Measurements from ENCODE around the gene USP9X.
"Not testable (repeated sequence)": the region's sequence is repeated elsewhere in the genome, so short reads cannot be mapped to it uniquely, and the experiment has no call there.

USP9X gene

DNA sequence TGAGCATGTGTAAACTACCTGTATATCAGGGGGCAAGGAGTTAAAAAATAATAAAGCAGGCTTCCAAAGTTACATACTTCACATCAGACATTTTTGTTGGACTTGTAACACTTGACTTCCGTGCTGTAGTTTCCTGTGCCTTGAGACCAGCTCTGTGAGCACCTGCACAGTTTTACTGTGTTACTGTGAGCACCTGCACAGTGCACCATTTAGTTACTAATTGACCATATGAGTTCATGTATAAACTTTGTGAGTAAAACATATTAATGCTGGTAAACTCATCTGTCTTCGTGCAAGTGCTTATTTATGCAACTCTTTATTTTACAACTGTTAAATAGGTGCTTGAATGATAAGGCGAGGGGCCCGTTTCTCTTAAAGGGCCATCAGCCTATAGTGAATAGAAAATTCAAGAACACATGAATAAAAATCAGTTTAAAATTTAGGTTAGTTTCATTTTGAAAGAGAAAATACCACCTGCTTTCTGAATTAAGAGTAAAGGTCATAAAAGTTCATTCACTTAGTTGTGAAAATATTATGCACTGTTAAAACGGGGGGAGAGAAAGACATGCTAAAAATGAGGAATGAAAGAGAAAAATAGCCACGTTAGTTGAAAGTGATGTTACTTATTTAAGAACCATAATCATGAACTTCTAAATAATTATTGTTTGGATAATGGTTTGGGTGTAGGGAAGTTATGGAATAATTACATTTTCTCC, 42.4 kb downstream of the USP9X start:
- Mint-ChIP-seq H3K4me1 (ENCODE audit: low read depth) (peaks cover 9% of the 10 kb centered on the region), H3K27me3 (ENCODE audit: low read depth) (no peaks in the 10 kb centered on the region), H3K27ac (no peak overlapping the region), H3K9me3 (no peaks in the 10 kb centered on the region), H3K36me3 (ENCODE audit: low read depth) (peaks cover 9% of the 10 kb centered on the region), H3K4me3 (no peak overlapping the region)

DNA sequence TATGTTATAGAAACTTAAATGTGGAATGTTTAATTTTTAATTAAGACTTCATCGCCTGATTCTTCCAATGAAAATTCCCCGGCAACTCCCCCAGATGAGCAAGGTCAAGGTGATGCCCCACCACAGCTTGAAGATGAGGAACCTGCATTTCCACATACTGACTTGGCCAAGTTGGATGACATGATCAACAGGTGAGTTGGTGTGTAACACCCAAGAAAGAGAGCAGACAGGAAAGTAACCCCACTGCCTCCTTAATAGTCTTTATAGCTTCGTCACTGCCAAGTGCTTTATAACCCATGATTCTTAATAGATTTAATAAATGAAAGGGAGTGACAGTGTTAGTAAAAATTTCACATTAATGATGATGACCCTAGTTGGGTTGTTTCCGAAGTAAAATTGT, 43.7 kb downstream of the USP9X start:
- no peaks in the 10 kb centered on the region for H3K27me3 Mint-ChIP-seq (ENCODE audit: low read depth)
- no peaks in the 10 kb centered on the region for H3K9me3 Mint-ChIP-seq
- H3K27ac Mint-ChIP-seq, result no peak overlapping the region
- H3K4me1 Mint-ChIP-seq (ENCODE audit: low read depth), result peaks cover 5% of the 10 kb centered on the region
- no peak overlapping the region for H3K4me3 Mint-ChIP-seq
- H3K36me3 Mint-ChIP-seq (ENCODE audit: low read depth), result peaks cover 9% of the 10 kb centered on the region

DNA sequence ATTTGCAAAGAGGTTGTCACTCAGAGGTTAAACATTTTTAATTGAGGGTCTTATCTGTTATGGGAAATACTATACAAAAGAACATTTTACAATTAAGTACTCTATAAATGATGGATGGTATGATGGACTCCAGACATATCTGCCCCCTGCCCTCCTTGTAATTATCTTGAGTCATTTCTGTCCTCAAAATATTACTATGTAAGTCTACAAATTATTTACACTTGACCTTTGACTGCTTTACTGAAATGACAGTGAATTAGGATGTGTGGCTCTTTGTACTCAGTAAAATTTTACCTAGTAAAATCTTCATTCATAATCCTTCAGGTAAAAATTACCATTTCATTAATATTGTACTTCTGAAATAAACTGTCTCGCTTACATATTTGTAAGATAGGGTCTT, 46.5 kb downstream of the USP9X start:
- H3K27me3 Mint-ChIP-seq (ENCODE audit: low read depth), result no peaks in the 10 kb centered on the region
- H3K27ac Mint-ChIP-seq, result no peak overlapping the region
- H3K4me1 Mint-ChIP-seq (ENCODE audit: low read depth), result peaks cover 5% of the 10 kb centered on the region
- no peaks in the 10 kb centered on the region for H3K9me3 Mint-ChIP-seq
- H3K4me3 Mint-ChIP-seq, result no peak overlapping the region
- H3K36me3 Mint-ChIP-seq (ENCODE audit: low read depth), result peaks cover 11% of the 10 kb centered on the region

DNA sequence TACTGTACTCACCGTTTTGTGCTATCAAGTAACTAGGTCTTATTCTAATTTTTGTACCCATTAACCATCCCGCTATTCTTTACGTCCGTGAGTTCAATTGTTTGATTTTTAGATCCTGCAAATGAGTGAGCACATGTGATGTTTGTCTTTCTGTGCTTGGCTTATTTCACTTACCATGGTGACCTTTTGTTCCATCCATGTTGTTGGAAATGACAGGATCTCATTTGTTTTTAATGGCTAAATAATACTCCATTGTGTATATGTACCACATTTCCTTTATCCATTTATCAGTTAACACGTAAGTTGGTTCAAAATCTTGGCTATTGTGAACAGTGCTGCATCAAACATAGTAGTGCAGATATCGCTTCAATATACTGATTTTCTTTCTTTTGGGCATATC, 48.3 kb downstream of the USP9X start:
- Mint-ChIP-seq H3K27ac (no peak overlapping the region), H3K4me1 (ENCODE audit: low read depth) (peaks cover 2% of the 10 kb centered on the region), H3K36me3 (ENCODE audit: low read depth) (peaks cover 13% of the 10 kb centered on the region), H3K9me3 (no peaks in the 10 kb centered on the region), H3K4me3 (no peak overlapping the region), H3K27me3 (ENCODE audit: low read depth) (no peaks in the 10 kb centered on the region)

- H3K27ac Mint-ChIP-seq, result no peak overlapping the region
- H3K4me3 Mint-ChIP-seq, result no peak overlapping the region
- no peaks in the 10 kb centered on the region for H3K9me3 Mint-ChIP-seq
- peaks cover 11% of the 10 kb centered on the region for H3K36me3 Mint-ChIP-seq (ENCODE audit: low read depth)
- no peaks in the 10 kb centered on the region for H3K4me1 Mint-ChIP-seq (ENCODE audit: low read depth)
- H3K27me3 Mint-ChIP-seq (ENCODE audit: low read depth), result no peaks in the 10 kb centered on the region
Observed at GRCh38 chrX:41137589-41137988, 52.3 kb downstream of the USP9X start.

- Mint-ChIP-seq H3K27ac (no peak overlapping the region), H3K4me3 (no peak overlapping the region), H3K36me3 (ENCODE audit: low read depth) (peaks cover 11% of the 10 kb centered on the region), H3K27me3 (ENCODE audit: low read depth) (no peaks in the 10 kb centered on the region), H3K9me3 (no peaks in the 10 kb centered on the region), H3K4me1 (ENCODE audit: low read depth) (peaks cover 6% of the 10 kb centered on the region)
Observed at GRCh38 chrX:41142130-41142910, 57.1 kb downstream of the USP9X start.

DNA sequence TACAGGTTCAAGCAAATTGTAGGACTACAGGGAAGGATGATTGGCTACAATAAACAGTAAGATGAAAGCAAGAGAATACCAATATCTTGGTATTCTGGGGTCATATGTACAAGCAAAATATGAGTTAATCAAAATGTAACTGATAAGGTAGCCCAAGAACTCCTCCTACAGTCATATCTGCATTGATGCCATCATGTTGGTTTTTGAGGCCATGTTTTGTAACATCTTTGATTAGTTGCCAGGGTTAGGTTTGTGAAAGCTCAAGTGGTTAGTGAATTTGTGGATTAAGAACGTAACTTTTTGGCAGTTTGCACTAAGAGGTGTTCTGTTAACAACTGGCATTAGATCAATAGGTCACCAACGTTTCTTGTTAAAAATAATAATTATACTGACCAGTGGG, 59.6 kb downstream of the USP9X start:
- H3K27ac Mint-ChIP-seq, result no peak overlapping the region
- no peaks in the 10 kb centered on the region for H3K9me3 Mint-ChIP-seq
- peaks cover 6% of the 10 kb centered on the region for H3K4me1 Mint-ChIP-seq (ENCODE audit: low read depth)
- no peak overlapping the region for H3K4me3 Mint-ChIP-seq
- H3K27me3 Mint-ChIP-seq (ENCODE audit: low read depth), result no peaks in the 10 kb centered on the region
- H3K36me3 Mint-ChIP-seq (ENCODE audit: low read depth), result peaks cover 15% of the 10 kb centered on the region

GRCh38 chrX:41145920-41146608, 60.8 kb downstream of the USP9X start:
- H3K9me3 Mint-ChIP-seq, result no peaks in the 10 kb centered on the region
- peaks cover 15% of the 10 kb centered on the region for H3K36me3 Mint-ChIP-seq (ENCODE audit: low read depth)
- H3K4me1 Mint-ChIP-seq (ENCODE audit: low read depth), result peaks cover 6% of the 10 kb centered on the region
- H3K27ac Mint-ChIP-seq, result no peak overlapping the region
- no peak overlapping the region for H3K4me3 Mint-ChIP-seq
- no peaks in the 10 kb centered on the region for H3K27me3 Mint-ChIP-seq (ENCODE audit: low read depth)

GRCh38 chrX:41148553-41148952, 63.3 kb downstream of the USP9X start:
- H3K27ac Mint-ChIP-seq, result no peak overlapping the region
- H3K4me1 Mint-ChIP-seq (ENCODE audit: low read depth), result peaks cover 6% of the 10 kb centered on the region
- no peak overlapping the region for H3K4me3 Mint-ChIP-seq
- H3K36me3 Mint-ChIP-seq (ENCODE audit: low read depth), result peaks cover 15% of the 10 kb centered on the region
- no peaks in the 10 kb centered on the region for H3K27me3 Mint-ChIP-seq (ENCODE audit: low read depth)
- H3K9me3 Mint-ChIP-seq, result no peaks in the 10 kb centered on the region

- H3K4me1 Mint-ChIP-seq (ENCODE audit: low read depth), result peaks cover 6% of the 10 kb centered on the region
- H3K36me3 Mint-ChIP-seq (ENCODE audit: low read depth), result peaks cover 13% of the 10 kb centered on the region
- no peaks in the 10 kb centered on the region for H3K27me3 Mint-ChIP-seq (ENCODE audit: low read depth)
- no peaks in the 10 kb centered on the region for H3K9me3 Mint-ChIP-seq
- H3K4me3 Mint-ChIP-seq, result no peak overlapping the region
- no peak overlapping the region for H3K27ac Mint-ChIP-seq
Observed at GRCh38 chrX:41150043-41150442, 64.8 kb downstream of the USP9X start.

DNA sequence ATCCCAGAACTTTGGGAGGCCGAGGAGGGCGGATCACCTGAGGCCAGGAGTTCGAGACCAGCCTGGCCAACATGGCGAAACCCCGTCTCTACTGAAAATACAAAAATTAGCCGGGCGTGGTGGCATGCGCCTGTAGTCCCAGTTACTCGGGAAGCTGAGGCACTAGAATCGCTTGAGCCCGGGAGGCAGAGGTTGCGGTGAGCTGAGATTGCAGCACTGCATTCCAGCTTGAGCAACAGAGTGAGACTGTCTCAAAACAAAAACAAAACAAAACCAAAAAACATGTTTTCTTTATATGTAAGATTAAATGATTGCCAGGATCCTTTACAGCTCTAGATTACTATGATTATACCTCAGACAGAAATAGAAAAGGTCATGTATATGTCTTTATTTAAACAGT, 66.5 kb downstream of the USP9X start:
- not testable (repeated sequence) for H3K9me3 Mint-ChIP-seq; H3K4me1 Mint-ChIP-seq (ENCODE audit: low read depth); H3K27ac Mint-ChIP-seq; H3K27me3 Mint-ChIP-seq (ENCODE audit: low read depth); H3K4me3 Mint-ChIP-seq
- peaks cover 12% of the 10 kb centered on the region for H3K36me3 Mint-ChIP-seq (ENCODE audit: low read depth)

GRCh38 chrX:41152221-41152620, 67.0 kb downstream of the USP9X start:
- Mint-ChIP-seq H3K9me3 (no peaks in the 10 kb centered on the region), H3K36me3 (ENCODE audit: low read depth) (peaks cover 13% of the 10 kb centered on the region), H3K27ac (no peak overlapping the region), H3K27me3 (ENCODE audit: low read depth) (no peaks in the 10 kb centered on the region), H3K4me1 (ENCODE audit: low read depth) (no peaks in the 10 kb centered on the region), H3K4me3 (no peak overlapping the region)

DNA sequence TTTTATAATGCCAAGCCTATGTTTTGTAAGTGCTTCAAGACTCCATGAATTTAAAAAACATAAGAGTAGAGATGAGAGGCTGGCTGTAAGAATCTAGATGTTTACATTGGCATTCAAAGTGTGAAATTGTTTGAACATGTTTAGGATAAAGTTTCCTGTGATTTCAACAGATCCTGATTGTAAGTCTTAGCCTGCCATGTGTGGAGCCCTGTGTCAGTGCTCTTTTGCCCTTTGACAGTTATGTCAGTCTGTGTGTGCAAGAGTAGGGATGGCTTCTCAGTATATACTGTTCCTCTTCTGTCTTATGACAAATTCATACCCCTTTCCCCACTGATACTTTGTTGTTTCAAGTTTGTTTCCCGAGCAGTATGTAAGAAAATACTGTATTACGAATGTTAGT, 68.2 kb downstream of the USP9X start:
- Mint-ChIP-seq H3K27ac (no peak overlapping the region), H3K9me3 (no peaks in the 10 kb centered on the region), H3K36me3 (ENCODE audit: low read depth) (peaks cover 17% of the 10 kb centered on the region), H3K27me3 (ENCODE audit: low read depth) (no peaks in the 10 kb centered on the region), H3K4me3 (no peak overlapping the region), H3K4me1 (ENCODE audit: low read depth) (no peaks in the 10 kb centered on the region)

DNA sequence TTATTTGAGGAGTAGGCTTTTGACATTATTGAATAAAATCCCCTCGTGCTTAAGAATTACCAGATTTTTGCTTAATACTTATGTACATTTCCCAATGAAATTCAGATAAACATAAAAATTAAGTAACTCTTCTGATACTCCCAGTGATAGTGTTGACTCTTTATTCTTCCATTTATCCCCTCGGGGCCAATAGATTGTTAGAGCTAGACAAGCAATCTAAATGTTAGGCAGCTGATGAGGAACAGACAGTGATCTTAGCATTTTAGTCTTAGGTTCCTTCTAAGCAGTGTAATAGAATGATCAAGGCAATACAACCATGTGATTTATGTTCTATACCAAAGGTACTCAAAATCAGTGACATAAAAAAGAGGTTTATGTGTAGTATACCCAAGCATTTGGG, 68.7 kb downstream of the USP9X start:
- H3K4me1 Mint-ChIP-seq (ENCODE audit: low read depth), result no peaks in the 10 kb centered on the region
- no peaks in the 10 kb centered on the region for H3K9me3 Mint-ChIP-seq
- no peak overlapping the region for H3K27ac Mint-ChIP-seq
- H3K27me3 Mint-ChIP-seq (ENCODE audit: low read depth), result no peaks in the 10 kb centered on the region
- peaks cover 14% of the 10 kb centered on the region for H3K36me3 Mint-ChIP-seq (ENCODE audit: low read depth)
- no peak overlapping the region for H3K4me3 Mint-ChIP-seq

DNA sequence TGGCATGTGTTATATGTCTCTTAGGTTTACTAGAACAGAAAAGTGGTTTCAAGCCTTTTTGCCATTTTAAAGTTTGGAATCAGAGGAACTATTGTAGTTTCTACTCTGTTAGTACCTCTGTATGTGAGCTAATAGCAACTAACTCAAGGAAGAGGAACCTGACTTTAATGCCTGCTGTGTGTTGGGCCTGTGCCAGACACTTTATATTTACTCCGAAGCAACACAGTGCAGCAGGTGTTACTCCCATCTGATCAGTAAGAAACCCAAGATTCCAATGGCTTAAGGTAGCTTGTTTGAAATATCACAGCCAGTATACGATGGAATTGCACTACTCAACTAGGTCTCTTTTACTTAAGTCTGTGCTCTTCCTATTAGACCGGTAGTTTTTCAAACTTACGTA, 79.2 kb downstream of the USP9X start:
- Mint-ChIP-seq H3K9me3 (no peaks in the 10 kb centered on the region), H3K4me3 (no peak overlapping the region), H3K4me1 (ENCODE audit: low read depth) (peaks cover 2% of the 10 kb centered on the region), H3K36me3 (ENCODE audit: low read depth) (peaks cover 19% of the 10 kb centered on the region), H3K27ac (no peak overlapping the region), H3K27me3 (ENCODE audit: low read depth) (no peaks in the 10 kb centered on the region)
